ENCODE measurements around the gene HIC2. TPM values are rescaled to one million over a fixed set of nuclear protein-coding genes. Genes with fewer than 3 reads are reported as not detected.
"Not testable (repeated sequence)": the region's sequence is repeated elsewhere in the genome, so short reads cannot be mapped to it uniquely, and the experiment has no call there.

HIC2 gene
- total RNA-seq, 1 experiment from 2014 or later = 0.53 TPM

GRCh38 chr22:21434378-21435233 lies 17.4 kb downstream of the HIC2 start:
- DNase-seq (ENCODE audit: low spot score) = not testable (repeated sequence)

GRCh38 chr22:21435998-21436810 lies 19.0 kb downstream of the HIC2 start:
- DNase-seq (ENCODE audit: low spot score) = not testable (repeated sequence)

GRCh38 chr22:21438013-21438412 lies 20.8 kb downstream of the HIC2 start:
- not testable (repeated sequence) for DNase-seq (ENCODE audit: low spot score)

- DNase-seq (ENCODE audit: low spot score) = not testable (repeated sequence)
Observed at GRCh38 chr22:21440018-21440636, 23.0 kb downstream of the HIC2 start.

GRCh38 chr22:21440676-21441075 lies 23.5 kb downstream of the HIC2 start:
- not testable (repeated sequence) for DNase-seq (ENCODE audit: low spot score)

- DNase-seq (ENCODE audit: low spot score) = not testable (repeated sequence)
Observed at GRCh38 chr22:21441170-21441569, 24.0 kb downstream of the HIC2 start.

- DNase-seq (ENCODE audit: low spot score) = not testable (repeated sequence)
Observed at GRCh38 chr22:21442123-21442522, 25.0 kb downstream of the HIC2 start.

GRCh38 chr22:21442646-21443045 lies 25.5 kb downstream of the HIC2 start:
- not testable (repeated sequence) for DNase-seq (ENCODE audit: low spot score)

- DNase-seq (ENCODE audit: low spot score) = no peak
Observed at GRCh38 chr22:21443057-21443734, 26.0 kb downstream of the HIC2 start.

GRCh38 chr22:21443735-21444421 lies 26.7 kb downstream of the HIC2 start:
- DNase-seq (ENCODE audit: low spot score) = no peak

- no peak for DNase-seq (ENCODE audit: low spot score)
Observed at GRCh38 chr22:21444701-21445436, 27.7 kb downstream of the HIC2 start.

- no peak for DNase-seq (ENCODE audit: low spot score)
Observed at GRCh38 chr22:21445437-21446127, 28.4 kb downstream of the HIC2 start.

GRCh38 chr22:21446128-21446826 lies 29.1 kb downstream of the HIC2 start:
- DNase-seq (ENCODE audit: low spot score) = no peak

- no peak for DNase-seq (ENCODE audit: low spot score)
Observed at GRCh38 chr22:21446827-21447690, 29.9 kb downstream of the HIC2 start.

GRCh38 chr22:21447694-21448402 lies 30.7 kb downstream of the HIC2 start:
- no peak for DNase-seq (ENCODE audit: low spot score)

- DNase-seq (ENCODE audit: low spot score) = no peak
Observed at GRCh38 chr22:21448627-21449416, 31.7 kb downstream of the HIC2 start.
